Liver (tissue), 9 donors: Measurements from ENCODE around the gene MYLIP. TPM values are rescaled to one million over a fixed set of nuclear protein-coding genes. Genes with fewer than 3 reads are reported as not detected.

Experiments
- DNase-seq: peaks from one replicate; pipeline ENCODE4 v3.0.0-alpha.2; 2017; ENCODE audit warnings: low spot score
- H3K27ac ChIP-seq, 2 donors: one replicate each; pipeline ENCODE4 v1.7.0; 2013; ENCODE audit warnings: inconsistent platforms in 2 of 2, low read length in 2 of 2, control low read depth in 1 of 2, low read depth in 1 of 2, mild to moderate bottlenecking in 1 of 2
- H3K27me3 ChIP-seq, 4 donors: one replicate each; pipeline versions ENCODE4 v1.6.1 to v1.7.0; 2013; ENCODE audit warnings: low read length in 3 of 4, inconsistent platforms in 1 of 4, mild to moderate bottlenecking in 1 of 4, moderate library complexity in 1 of 4; ENCODE audit not compliant: control insufficient read depth in 4 of 4, insufficient read depth in 4 of 4
- H3K36me3 ChIP-seq, 4 donors: one replicate each; pipeline versions ENCODE4 v1.6.1 to v1.7.0; 2013; ENCODE audit warnings: low read length in 3 of 4, mild to moderate bottlenecking in 3 of 4, low read depth in 1 of 4, moderate library complexity in 1 of 4; ENCODE audit not compliant: control insufficient read depth in 4 of 4, insufficient read depth in 3 of 4
- H3K4me1 ChIP-seq, 4 donors: one replicate each; pipeline versions ENCODE4 v1.6.1 to v1.7.0; 2013; ENCODE audit warnings: low read length in 3 of 4, mild to moderate bottlenecking in 3 of 4, moderate library complexity in 1 of 4; ENCODE audit not compliant: control insufficient read depth in 4 of 4, insufficient read depth in 4 of 4
- H3K4me3 ChIP-seq, 3 donors: one replicate each; pipeline versions ENCODE4 v1.6.1 to v1.7.0; 2013; ENCODE audit warnings: low read length in 3 of 3, control low read depth in 1 of 3, low read depth in 1 of 3, mild to moderate bottlenecking in 1 of 3
- H3K9ac ChIP-seq, 2 donors: one replicate each; pipeline ENCODE4 v1.7.0; 2013; ENCODE audit warnings: low read length in 2 of 2, mild to moderate bottlenecking in 2 of 2, moderate library complexity in 2 of 2, control low read depth in 1 of 2, low read depth in 1 of 2
- H3K9me3 ChIP-seq, 4 donors: one replicate each; pipeline versions ENCODE4 v1.6.1 to v1.7.0; 2013; ENCODE audit warnings: low read length in 3 of 4; ENCODE audit not compliant: control insufficient read depth in 4 of 4
- EGR1 ChIP-seq, 2 donors: IDR thresholded peaks; 2 replicates each; pipeline ENCODE4 v1.6.1; 2016 to 2018; ENCODE audit warnings: antibody characterized with exemption in 2 of 2, low read depth in 2 of 2
- FOXA1 ChIP-seq: IDR thresholded peaks from 2 replicates; pipeline ENCODE4 v1.6.1; 2016; ENCODE audit warnings: antibody characterized with exemption
- FOXA2 ChIP-seq: IDR thresholded peaks from 2 replicates; pipeline ENCODE4 v1.6.1; 2016; ENCODE audit warnings: antibody characterized with exemption
- JUND ChIP-seq, 2 donors: IDR thresholded peaks; 2 replicates each; pipeline ENCODE4 v1.6.1; 2016; ENCODE audit warnings: antibody characterized with exemption in 2 of 2
- NR2F2 ChIP-seq: IDR thresholded peaks from 2 replicates; pipeline ENCODE4 v1.6.1; 2016; ENCODE audit warnings: antibody characterized with exemption
- RAD21 ChIP-seq, 2 donors: IDR thresholded peaks; 2 replicates each; pipeline ENCODE4 v1.6.1; 2016; ENCODE audit warnings: antibody characterized with exemption in 2 of 2, mild to moderate bottlenecking in 2 of 2
- RXRA ChIP-seq, 2 donors: IDR thresholded peaks; 2 replicates each; pipeline ENCODE4 v1.6.1; 2017 to 2018; ENCODE audit warnings: antibody characterized with exemption in 2 of 2, mild to moderate bottlenecking in 1 of 2
- TAF1 ChIP-seq: conservative IDR thresholded peaks from 2 replicates; pipeline ENCODE4 v1.6.1; 2016; ENCODE audit warnings: antibody characterized with exemption, mild to moderate bottlenecking
- WGBS: extraction: QIAGEN DNeasy Blood & Tissue Kit; methylation state at CpG from one replicate; pipeline ENCODE4 v1.1.7; 2013; 5-methylcytosine and 5-hydroxymethylcytosine counted together
- polyA plus RNA-seq, 2 donors: library from polyadenylated mRNA; stranded (reverse) in 1 of 2; unstranded in 1 of 2; fragments of 200-250 nt in 1 of 2; fragments of >200 nt in 1 of 2; fragmentation: Nextera tagmentation in 1 of 2; extraction: Ambion mirVana in 1 of 2; gene quantifications; one replicate each; pipeline versions ENCODE4 v1.2.1 to v1.2.3, GENCODE V29; 2013 to 2015
- total RNA-seq, 2 donors: library from RNA; depleted of rRNA; stranded (reverse); fragments of >200 nt; gene quantifications; one replicate each; pipeline ENCODE4 v1.2.3, GENCODE V29; 2014
- TF ChIP-seq, protein P1 (sequence below): IDR thresholded peaks from 2 replicates; pipeline ENCODE4 v1.6.1; 2016; ENCODE audit warnings: antibody characterized with exemption, mild to moderate bottlenecking
- TF ChIP-seq, protein P2 (sequence below): IDR thresholded peaks from 2 replicates; pipeline ENCODE4 v1.6.1; 2016; ENCODE audit warnings: antibody characterized with exemption
- TF ChIP-seq, protein P3 (sequence below): fragments of 150-350 bp; IDR thresholded peaks from 2 replicates; pipeline ENCODE4 v1.5.1; 2017; ENCODE audit warnings: improper control_type of control experiment, low read depth, low read length; ENCODE audit not compliant: missing input control
- TF ChIP-seq, protein P4 (sequence below): IDR thresholded peaks from 2 replicates; pipeline ENCODE4 v1.6.1; 2016; ENCODE audit warnings: antibody characterized with exemption
- TF ChIP-seq, protein P5 (sequence below): IDR thresholded peaks from 2 replicates; pipeline ENCODE4 v1.6.1; 2016; ENCODE audit warnings: antibody characterized with exemption
- donor health status: healthy.
- donor health status: healthy.
- donor health status: healthy.
- donor health status: healthy.
- donor health status: healthy.

MYLIP gene
- total and polyA plus RNA-seq, 4 donors, result 2.7 to 29.4 (median 4.4) TPM

DNA sequence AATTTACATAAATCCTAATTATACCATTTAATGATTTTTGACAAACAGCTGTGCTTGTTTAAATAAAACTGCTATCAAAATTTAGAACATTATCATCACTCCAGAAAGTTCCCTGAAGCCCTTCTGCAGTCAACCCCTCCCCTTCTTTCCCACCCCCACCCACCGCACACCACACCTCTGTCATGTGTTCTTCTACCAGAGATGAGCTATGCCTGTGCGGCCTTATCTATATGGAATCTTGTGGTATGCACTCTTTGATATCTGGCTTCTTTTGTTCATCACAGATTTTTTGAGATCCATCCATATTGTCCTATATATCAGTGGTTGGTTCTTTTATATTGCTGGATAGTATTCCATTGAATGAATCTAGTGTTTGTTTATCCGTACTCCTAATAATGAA, 7.2 kb downstream of the MYLIP start:
- Histone ChIP-seq H3K4me3 (no peak overlapping the region), H3K9ac (no peak overlapping the region), H3K36me3 (peaks cover 0 to 1% (median 0%) of the 10 kb centered on the region in 4 donors), H3K4me1 (peaks cover 0 to 5% (median 2%) of the 10 kb centered on the region in 4 donors), H3K27ac (no peak overlapping the region), H3K9me3 (no peaks in the 10 kb centered on the region), H3K27me3 (no peaks in the 10 kb centered on the region)
- WGBS, result 84% methylated on average over 3 of the region's 3 CpGs
- TF ChIP-seq RAD21 (IDR thresholded peaks at IDR 0.05) (no peak), FOXA2 (no peak), EGR1 (IDR thresholded peaks at IDR 0.05; ENCODE audit: low read depth in 2 of 2) (no peak), NR2F2 (no peak)
- TF ChIP-seq, protein P1, sequence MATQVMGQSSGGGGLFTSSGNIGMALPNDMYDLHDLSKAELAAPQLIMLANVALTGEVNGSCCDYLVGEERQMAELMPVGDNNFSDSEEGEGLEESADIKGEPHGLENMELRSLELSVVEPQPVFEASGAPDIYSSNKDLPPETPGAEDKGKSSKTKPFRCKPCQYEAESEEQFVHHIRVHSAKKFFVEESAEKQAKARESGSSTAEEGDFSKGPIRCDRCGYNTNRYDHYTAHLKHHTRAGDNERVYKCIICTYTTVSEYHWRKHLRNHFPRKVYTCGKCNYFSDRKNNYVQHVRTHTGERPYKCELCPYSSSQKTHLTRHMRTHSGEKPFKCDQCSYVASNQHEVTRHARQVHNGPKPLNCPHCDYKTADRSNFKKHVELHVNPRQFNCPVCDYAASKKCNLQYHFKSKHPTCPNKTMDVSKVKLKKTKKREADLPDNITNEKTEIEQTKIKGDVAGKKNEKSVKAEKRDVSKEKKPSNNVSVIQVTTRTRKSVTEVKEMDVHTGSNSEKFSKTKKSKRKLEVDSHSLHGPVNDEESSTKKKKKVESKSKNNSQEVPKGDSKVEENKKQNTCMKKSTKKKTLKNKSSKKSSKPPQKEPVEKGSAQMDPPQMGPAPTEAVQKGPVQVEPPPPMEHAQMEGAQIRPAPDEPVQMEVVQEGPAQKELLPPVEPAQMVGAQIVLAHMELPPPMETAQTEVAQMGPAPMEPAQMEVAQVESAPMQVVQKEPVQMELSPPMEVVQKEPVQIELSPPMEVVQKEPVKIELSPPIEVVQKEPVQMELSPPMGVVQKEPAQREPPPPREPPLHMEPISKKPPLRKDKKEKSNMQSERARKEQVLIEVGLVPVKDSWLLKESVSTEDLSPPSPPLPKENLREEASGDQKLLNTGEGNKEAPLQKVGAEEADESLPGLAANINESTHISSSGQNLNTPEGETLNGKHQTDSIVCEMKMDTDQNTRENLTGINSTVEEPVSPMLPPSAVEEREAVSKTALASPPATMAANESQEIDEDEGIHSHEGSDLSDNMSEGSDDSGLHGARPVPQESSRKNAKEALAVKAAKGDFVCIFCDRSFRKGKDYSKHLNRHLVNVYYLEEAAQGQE, result no peak
- TF ChIP-seq, protein P2, sequence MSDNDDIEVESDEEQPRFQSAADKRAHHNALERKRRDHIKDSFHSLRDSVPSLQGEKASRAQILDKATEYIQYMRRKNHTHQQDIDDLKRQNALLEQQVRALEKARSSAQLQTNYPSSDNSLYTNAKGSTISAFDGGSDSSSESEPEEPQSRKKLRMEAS, result no peak
- DNase-seq, result no peak

DNA sequence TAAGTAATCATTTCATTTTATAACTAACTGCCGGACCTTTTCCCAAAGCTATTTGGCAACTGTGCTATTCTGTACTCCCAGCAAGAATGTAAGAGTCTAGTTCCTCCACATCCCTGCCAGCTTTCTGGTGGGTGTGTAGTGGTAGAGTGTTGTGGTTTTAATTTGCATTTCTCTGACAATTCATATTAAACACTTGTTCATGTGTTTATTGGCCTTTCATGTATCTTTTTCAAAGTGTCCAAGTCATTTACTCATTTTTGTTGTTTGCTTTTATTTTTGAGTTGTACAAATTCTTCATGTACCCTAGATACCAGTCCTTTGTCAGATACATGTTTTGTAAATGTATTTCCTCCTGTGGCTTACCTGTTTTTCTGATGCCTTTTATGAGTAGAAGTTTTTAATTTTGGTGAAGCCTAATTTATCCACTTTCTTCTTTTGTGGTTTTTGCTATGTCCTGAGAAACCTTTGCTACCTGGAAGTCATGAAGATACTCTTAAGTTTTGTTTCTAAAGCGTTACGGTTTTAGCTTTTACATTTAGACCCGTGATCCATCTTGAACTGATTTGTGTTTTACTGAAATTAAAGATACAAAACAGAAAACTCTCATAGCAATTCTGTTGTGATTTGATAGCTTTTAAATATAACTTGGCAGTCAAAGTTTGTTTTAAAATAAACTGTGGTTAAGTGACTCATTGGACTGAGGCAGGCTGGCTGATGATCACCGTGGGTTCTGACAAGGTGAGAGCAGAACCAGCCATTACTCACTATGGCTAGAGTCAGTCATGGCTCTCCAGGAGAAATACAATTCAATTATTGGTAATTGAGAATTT, 8.0 kb downstream of the MYLIP start:
- TF ChIP-seq TAF1 (no peak), FOXA1 (no peak)
- TF ChIP-seq, protein P3, sequence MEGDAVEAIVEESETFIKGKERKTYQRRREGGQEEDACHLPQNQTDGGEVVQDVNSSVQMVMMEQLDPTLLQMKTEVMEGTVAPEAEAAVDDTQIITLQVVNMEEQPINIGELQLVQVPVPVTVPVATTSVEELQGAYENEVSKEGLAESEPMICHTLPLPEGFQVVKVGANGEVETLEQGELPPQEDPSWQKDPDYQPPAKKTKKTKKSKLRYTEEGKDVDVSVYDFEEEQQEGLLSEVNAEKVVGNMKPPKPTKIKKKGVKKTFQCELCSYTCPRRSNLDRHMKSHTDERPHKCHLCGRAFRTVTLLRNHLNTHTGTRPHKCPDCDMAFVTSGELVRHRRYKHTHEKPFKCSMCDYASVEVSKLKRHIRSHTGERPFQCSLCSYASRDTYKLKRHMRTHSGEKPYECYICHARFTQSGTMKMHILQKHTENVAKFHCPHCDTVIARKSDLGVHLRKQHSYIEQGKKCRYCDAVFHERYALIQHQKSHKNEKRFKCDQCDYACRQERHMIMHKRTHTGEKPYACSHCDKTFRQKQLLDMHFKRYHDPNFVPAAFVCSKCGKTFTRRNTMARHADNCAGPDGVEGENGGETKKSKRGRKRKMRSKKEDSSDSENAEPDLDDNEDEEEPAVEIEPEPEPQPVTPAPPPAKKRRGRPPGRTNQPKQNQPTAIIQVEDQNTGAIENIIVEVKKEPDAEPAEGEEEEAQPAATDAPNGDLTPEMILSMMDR, result no peak
- Histone ChIP-seq H3K4me1 (peaks cover 0 to 2% (median 2%) of the 10 kb centered on the region in 4 donors), H3K9me3 (no peaks in the 10 kb centered on the region), H3K27ac (no peak overlapping the region), H3K27me3 (no peaks in the 10 kb centered on the region), H3K36me3 (peaks cover 0 to 2% (median under 1%) of the 10 kb centered on the region in 4 donors), H3K9ac (no peak overlapping the region), H3K4me3 (no peak overlapping the region)
- WGBS, result 74% methylated on average over 5 of the region's 5 CpGs
- no peak for DNase-seq

DNA sequence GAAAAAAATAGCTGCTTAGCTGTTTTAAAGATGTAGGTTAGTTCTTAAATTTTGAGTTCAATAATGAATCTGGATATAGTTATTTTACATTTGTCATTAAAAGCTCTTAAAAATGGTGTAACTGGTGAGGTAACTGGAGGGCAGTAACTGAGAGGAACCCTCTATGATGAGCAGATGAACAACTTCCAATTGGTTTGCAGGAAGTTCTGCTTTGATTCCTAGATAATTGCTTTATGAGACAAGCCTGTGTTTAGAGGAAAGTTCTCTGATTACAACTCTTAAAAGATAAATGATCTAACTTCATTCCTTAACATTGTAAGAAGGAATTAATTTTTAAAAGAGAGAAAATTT, 8.5 kb downstream of the MYLIP start:
- Histone ChIP-seq H3K27ac (no peak overlapping the region), H3K9ac (no peak overlapping the region), H3K4me3 (no peak overlapping the region), H3K4me1 (peaks cover 0 to 2% (median 1%) of the 10 kb centered on the region in 4 donors), H3K9me3 (no peaks in the 10 kb centered on the region), H3K27me3 (no peaks in the 10 kb centered on the region), H3K36me3 (peaks cover 1 to 2% (median 2%) of the 10 kb centered on the region in 4 donors)
- DNase-seq, result no peak
- TF ChIP-seq NR2F2 (no peak), TAF1 (no peak), JUND (IDR thresholded peaks at IDR 0.05) (no peak), RAD21 (IDR thresholded peaks at IDR 0.05) (no peak), RXRA (IDR thresholded peaks at IDR 0.05) (no peak)
- TF ChIP-seq, protein P4, sequence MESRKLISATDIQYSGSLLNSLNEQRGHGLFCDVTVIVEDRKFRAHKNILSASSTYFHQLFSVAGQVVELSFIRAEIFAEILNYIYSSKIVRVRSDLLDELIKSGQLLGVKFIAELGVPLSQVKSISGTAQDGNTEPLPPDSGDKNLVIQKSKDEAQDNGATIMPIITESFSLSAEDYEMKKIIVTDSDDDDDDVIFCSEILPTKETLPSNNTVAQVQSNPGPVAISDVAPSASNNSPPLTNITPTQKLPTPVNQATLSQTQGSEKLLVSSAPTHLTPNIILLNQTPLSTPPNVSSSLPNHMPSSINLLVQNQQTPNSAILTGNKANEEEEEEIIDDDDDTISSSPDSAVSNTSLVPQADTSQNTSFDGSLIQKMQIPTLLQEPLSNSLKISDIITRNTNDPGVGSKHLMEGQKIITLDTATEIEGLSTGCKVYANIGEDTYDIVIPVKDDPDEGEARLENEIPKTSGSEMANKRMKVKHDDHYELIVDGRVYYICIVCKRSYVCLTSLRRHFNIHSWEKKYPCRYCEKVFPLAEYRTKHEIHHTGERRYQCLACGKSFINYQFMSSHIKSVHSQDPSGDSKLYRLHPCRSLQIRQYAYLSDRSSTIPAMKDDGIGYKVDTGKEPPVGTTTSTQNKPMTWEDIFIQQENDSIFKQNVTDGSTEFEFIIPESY, result no peak
- TF ChIP-seq, protein P5, sequence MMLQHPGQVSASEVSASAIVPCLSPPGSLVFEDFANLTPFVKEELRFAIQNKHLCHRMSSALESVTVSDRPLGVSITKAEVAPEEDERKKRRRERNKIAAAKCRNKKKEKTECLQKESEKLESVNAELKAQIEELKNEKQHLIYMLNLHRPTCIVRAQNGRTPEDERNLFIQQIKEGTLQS, result no peak
- TF ChIP-seq, protein P3, result no peak
